GM21825 (cell line): ENCODE data around the gene MCC.
A peak's percentile ranks its signal among the peaks of the same experiment; 100 is the strongest.

Source experiments
- ATAC-seq: cut with Tn5 transposase; IDR thresholded peaks from one replicate; pipeline ENCODE4 v1.9.1; 2021; ENCODE audit warnings: mild to moderate bottlenecking, moderate library complexity; ENCODE audit not compliant: unreplicated experiment

The MCC gene

DNA sequence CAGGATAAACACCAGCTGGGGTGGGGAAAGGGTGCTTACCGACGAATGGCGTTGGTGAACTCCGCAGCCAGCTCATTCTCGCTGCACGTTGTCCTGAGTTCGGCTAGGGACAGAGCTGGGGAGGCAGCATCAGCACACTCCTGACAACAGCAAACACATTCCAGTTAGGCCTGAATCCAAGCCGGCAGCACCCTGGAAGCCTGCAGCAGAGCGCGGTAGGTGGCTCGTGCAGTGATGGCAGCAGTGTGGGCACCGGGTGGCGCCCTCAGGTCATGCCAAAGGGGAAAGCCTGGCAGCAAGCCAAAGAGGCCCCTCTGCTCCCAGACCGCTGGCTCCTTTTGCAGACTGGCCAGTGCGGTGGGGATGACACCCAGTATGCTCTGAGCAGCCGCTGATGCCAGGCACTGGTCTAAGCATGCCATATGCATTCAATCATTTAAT is 444.7 kb downstream of the MCC start:
- no peak for ATAC-seq

GRCh38 chr5:113042491-113043243 is 445.6 kb downstream of the MCC start:
- no peak for ATAC-seq

GRCh38 chr5:113040672-113041260 is 447.5 kb downstream of the MCC start:
- no peak for ATAC-seq

- ATAC-seq: no peak
These were observed 448.3 kb downstream of the MCC start for GRCh38 chr5:113039934-113040285.

GRCh38 chr5:113039229-113039933 is 448.9 kb downstream of the MCC start:
- ATAC-seq: no peak

DNA sequence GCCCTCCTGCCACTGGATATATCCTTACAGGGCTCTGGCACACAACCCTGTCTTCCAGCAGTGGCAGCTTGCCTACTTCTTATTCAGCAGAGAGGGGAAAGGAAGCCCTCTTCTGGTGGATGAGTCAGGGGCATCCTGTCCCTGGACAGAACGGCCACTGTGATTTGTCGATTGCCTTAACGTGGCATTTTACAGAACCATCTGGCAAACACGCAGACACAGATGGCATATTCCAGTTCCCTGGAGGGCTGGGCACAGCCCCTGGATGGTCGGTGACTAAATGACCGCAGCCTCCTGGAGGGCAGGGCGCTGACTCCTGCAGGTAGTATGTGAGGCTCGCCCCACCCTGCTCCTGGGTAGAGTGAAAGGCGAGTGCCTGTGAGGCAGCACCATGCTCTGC is 449.5 kb downstream of the MCC start:
- ATAC-seq: no peak

GRCh38 chr5:113038136-113038535 is 450.1 kb downstream of the MCC start:
- no peak for ATAC-seq

DNA sequence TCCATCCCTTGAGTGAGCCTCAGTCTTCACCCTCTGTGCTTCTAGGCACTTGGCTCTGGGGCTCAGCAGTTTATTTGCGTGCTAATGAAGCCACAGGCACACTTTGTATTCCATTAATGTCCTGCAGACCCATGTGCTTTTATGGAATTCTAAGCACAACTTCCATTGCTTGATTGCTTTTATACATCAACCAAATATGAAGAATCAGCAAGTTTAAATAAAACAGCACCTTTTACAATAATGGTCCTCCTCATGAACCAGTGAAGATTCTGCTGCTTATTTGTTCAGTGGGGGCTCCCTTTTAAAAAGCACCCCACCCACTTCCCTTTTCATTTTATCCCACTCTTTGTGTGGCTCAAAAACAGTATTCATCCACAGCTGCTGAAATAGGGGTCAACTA is 451.4 kb downstream of the MCC start:
- ATAC-seq: no peak

GRCh38 chr5:113036321-113036720 is 451.9 kb downstream of the MCC start:
- ATAC-seq: no peak

- ATAC-seq: no peak
These were observed 453.2 kb downstream of the MCC start for GRCh38 chr5:113035096-113035495.

- ATAC-seq: no peak
These were observed 454.0 kb downstream of the MCC start for GRCh38 chr5:113034182-113034773.

- no peak for ATAC-seq
These were observed 456.7 kb downstream of the MCC start for GRCh38 chr5:113031557-113031956.

DNA sequence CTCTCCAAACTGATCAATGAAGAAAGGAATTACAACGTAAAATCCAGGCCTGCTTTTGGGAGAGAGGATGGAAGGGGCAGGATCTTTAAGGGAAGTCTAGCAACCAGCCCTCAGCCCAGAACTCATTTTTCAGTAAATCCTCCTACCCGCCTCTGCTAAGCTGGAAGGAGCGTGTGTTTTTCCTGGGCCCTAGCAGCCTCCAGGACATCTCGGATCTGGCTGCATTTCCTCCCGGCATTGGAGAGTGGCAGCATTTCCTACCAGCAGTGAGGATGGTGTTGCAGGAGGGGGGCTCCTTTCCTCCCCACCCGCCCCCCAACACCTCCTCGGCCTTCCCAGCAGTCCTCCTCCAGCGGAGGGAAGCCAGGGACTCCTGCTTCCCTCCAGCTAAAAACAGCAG is 457.1 kb downstream of the MCC start:
- ATAC-seq: no peak

DNA sequence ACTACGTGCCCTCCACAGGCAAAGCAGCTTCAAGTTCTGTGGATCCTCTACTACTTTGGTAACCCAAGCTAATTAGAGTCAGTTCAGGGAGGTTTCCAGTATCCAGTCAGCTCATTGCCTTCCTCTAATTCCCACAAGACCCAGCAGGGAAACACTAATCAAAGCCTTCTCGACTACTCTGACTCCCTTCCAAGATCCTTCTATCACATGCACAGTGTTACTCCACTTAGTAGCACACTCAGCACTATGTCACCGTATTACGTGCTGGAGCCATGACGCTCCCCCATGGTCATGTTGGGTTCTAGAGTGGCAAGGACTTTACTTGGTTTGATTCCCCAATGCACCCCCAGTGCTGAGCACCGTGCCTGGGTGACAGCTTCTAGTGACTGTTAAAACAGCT is 458.6 kb downstream of the MCC start:
- ATAC-seq: no peak

DNA sequence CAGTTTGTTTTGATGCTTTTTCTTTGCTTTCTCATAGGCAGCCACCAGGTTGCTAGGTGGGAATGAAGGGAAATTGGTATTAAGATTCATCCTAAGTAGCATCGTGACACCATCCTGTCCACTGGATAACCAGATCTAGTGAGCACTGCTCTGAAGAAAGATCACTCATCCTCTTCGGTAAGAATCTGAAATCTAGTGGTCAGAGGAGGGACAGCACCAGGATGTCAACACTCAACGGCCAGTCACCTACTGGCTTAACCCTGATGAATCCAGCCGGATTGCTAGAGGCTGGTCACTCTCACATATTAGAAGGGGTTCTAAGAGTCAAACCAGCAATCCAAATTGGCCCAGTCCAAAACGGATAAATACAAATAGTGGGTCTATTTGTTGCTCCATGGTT is 460.8 kb downstream of the MCC start:
- no peak for ATAC-seq

DNA sequence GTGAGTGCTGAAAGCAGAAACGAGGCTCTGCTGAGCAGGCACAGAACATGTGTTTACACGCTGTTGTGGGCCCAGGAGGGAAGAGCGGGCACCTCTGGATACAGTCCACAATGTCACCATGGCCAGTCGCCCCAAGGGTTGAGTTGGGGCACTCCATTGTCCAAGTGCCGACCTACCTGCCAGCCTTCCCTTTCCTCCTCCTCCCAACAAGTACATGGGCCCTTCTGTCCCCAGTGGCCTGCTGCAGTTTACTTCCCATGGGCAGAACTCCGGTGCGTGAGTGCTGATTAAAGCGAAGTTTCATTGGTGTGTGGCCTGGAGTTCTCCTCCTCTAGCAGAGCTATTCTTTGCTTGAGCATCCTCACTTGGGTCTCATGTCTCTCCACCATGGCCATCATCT is 461.2 kb downstream of the MCC start:
- ATAC-seq: no peak

DNA sequence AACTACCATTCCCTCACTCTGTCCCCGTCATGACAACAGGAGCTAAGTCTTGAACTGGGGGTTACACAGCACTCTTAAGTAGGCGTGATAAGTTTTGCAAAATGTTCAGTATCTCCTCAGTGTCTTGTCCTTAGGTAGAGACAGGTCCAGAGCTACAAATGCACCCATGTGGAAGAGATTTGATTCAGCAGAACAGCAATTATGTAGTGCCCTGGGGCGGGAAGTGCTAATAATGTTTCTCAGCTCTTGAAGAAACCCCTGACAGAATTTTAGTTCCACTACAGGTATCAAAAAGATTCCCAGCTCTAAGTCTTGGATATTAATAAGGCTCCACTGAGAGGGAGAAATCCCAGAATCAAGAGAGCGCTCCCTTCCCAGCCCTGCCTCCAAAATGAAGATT is 462.0 kb downstream of the MCC start:
- no peak for ATAC-seq

GRCh38 chr5:113025596-113025995 is 462.7 kb downstream of the MCC start:
- no peak for ATAC-seq

DNA sequence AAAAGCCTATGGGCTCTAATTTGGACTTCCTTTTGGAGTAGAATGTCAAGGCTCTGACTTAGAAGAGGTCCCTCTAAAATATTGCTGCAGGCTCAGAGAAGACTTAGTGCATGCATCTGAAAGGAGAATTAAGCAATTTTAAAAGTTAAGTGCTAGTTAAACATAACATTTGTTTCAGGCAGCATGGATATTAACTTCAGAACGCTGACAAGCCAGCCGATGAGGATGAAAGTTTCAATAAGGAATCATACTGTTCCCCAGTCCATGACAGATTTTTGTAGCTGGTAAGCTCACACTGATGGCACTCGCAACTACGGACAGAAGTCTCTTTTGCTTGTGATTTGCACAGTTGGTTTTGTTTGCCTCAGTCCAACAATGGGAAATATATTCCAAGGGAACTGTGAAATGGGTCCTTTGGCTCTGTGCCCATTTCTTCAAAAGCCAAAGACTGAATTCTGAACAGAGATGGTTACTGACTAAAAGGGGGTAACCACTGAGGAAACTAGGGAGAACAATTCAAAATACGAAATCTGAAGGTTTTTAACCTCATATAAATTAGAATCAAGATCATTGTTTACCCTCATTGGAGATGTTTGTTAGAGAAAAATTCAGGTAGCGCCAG is 464.1 kb downstream of the MCC start:
- ATAC-seq: no peak

- peak; percentile 67 for ATAC-seq
These were observed 465.6 kb downstream of the MCC start for GRCh38 chr5:113022661-113023060.
